Prostate gland (tissue), 1 donor: ENCODE results near the gene BCL2L2.

Experiments
- POLR2A ChIP-seq: fragments of 450-650 bp; IDR thresholded peaks from one replicate; pipeline ENCODE4 v1.6.1; 2016; ENCODE audit warnings: antibody characterized with exemption, mild to moderate bottlenecking
- POLR2AphosphoS5 ChIP-seq: sonication (generic); formaldehyde crosslinking; IDR thresholded peaks from one replicate; pipeline ENCODE4 v1.6.1; 2017; ENCODE audit warnings: antibody characterized with exemption

DNA sequence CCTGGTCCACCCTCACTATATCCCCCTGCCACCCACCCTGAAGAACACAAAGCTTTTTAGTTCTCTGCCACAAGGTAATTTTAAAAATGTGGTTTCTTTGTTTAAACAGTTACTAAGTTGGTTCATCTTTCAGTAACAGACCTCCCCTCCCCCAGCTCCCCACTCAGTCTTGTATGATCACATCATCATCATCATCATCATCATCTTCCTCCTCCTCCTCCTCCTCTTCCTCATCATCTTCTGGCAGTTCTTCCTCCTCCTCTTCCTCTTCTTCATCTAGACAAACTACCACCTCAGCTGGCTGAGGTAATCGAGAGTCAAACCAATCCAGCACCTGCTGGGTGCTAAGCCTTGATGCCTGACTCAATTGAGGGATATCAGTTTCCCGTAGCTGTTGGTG lies 31.2 kb upstream of the BCL2L2 start:
- TF ChIP-seq POLR2A (no peak), POLR2AphosphoS5 (no peak)
